ENCODE data around the gene TMEM82. TPM values are rescaled to one million over a fixed set of nuclear protein-coding genes. Genes with fewer than 3 reads are reported as not detected.

Gene TMEM82
- polyA plus RNA-seq, 1 donor from 2014 or later = not detected

DNA sequence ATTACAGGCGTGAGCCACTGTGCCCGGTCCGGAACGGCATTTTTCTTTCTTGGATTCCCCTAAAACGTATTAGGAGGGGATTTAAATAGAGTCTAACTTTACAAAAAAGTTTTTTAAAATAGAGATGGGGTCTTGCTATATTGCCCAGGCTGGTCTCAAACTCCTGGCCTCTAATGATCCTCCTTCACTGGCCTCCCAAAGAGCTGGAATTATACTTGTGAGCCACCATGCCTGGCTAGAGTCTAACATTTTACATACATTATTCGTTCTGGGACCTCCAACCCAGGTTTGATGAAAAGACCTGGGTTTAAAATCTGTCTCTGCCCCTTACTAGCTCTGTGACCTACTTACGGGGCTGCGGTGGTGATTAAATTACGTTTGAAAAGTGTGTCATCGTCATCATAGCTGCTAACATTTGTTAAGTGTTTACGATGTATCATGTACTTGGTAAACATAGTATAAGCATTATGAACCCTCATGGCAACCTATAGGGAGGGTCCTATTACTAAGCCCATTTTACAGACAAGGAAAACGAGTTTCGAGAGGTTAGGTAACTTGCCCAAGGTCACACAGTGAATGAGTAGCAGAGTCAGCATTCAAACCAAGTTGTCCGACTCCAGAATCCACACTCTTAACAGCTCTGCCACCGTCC lies 33.7 kb upstream of the TMEM82 start:
- Histone ChIP-seq H2AFZ (ENCODE audit: low read depth, low read length) (no peak overlapping the region), H3K4me2 (ENCODE audit: low read length) (no peak overlapping the region), H3K79me2 (replicated peaks; ENCODE audit: insufficient read depth, low read length) (no peaks in the 10 kb centered on the region), H3K4me3 (ENCODE audit: low read length) (no peak overlapping the region), H3K27ac (ENCODE audit: low read length) (no peak overlapping the region), H3F3A (ENCODE audit: insufficient read depth, low read length, poor library complexity, severe bottlenecking) (no peaks in the 10 kb centered on the region), H3K36me3 (ENCODE audit: insufficient read depth, low read length) (no peaks in the 10 kb centered on the region), H3K9ac (ENCODE audit: low read length) (no peak overlapping the region), H3K9me2 (ENCODE audit: insufficient read depth, low read length) (no peaks in the 10 kb centered on the region), H4K20me1 (ENCODE audit: insufficient read depth) (no peaks in the 10 kb centered on the region), H3K9me3 (ENCODE audit: low read length) (no peaks in the 10 kb centered on the region), H3K27me3 (ENCODE audit: insufficient read depth, low read depth, low read length) (no peaks in the 10 kb centered on the region)
- TF ChIP-seq RAD21 (conservative IDR thresholded peaks at IDR 0.05) (no peak), TAF1 (IDR thresholded peaks at IDR 0.05; ENCODE audit: low read depth) (no peak), EP300 (conservative IDR thresholded peaks at IDR 0.05; ENCODE audit: poor library complexity, severe bottlenecking) (no peak), POLR2AphosphoS5 (IDR thresholded peaks at IDR 0.05) (no peak), SMC3 (conservative IDR thresholded peaks at IDR 0.05; ENCODE audit: poor library complexity) (no peak), MXI1 (conservative IDR thresholded peaks at IDR 0.05; ENCODE audit: poor library complexity, severe bottlenecking) (no peak), EZH2 (IDR thresholded peaks at IDR 0.05; ENCODE audit: borderline replicate concordance, insufficient read depth, low read length, poor library complexity, severe bottlenecking) (no peak)
- TF ChIP-seq, protein P1, sequence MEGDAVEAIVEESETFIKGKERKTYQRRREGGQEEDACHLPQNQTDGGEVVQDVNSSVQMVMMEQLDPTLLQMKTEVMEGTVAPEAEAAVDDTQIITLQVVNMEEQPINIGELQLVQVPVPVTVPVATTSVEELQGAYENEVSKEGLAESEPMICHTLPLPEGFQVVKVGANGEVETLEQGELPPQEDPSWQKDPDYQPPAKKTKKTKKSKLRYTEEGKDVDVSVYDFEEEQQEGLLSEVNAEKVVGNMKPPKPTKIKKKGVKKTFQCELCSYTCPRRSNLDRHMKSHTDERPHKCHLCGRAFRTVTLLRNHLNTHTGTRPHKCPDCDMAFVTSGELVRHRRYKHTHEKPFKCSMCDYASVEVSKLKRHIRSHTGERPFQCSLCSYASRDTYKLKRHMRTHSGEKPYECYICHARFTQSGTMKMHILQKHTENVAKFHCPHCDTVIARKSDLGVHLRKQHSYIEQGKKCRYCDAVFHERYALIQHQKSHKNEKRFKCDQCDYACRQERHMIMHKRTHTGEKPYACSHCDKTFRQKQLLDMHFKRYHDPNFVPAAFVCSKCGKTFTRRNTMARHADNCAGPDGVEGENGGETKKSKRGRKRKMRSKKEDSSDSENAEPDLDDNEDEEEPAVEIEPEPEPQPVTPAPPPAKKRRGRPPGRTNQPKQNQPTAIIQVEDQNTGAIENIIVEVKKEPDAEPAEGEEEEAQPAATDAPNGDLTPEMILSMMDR (IDR thresholded peaks at IDR 0.05; ENCODE audit: poor library complexity, severe bottlenecking) = no peak
- TF ChIP-seq, protein P2, sequence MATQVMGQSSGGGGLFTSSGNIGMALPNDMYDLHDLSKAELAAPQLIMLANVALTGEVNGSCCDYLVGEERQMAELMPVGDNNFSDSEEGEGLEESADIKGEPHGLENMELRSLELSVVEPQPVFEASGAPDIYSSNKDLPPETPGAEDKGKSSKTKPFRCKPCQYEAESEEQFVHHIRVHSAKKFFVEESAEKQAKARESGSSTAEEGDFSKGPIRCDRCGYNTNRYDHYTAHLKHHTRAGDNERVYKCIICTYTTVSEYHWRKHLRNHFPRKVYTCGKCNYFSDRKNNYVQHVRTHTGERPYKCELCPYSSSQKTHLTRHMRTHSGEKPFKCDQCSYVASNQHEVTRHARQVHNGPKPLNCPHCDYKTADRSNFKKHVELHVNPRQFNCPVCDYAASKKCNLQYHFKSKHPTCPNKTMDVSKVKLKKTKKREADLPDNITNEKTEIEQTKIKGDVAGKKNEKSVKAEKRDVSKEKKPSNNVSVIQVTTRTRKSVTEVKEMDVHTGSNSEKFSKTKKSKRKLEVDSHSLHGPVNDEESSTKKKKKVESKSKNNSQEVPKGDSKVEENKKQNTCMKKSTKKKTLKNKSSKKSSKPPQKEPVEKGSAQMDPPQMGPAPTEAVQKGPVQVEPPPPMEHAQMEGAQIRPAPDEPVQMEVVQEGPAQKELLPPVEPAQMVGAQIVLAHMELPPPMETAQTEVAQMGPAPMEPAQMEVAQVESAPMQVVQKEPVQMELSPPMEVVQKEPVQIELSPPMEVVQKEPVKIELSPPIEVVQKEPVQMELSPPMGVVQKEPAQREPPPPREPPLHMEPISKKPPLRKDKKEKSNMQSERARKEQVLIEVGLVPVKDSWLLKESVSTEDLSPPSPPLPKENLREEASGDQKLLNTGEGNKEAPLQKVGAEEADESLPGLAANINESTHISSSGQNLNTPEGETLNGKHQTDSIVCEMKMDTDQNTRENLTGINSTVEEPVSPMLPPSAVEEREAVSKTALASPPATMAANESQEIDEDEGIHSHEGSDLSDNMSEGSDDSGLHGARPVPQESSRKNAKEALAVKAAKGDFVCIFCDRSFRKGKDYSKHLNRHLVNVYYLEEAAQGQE (IDR thresholded peaks at IDR 0.05; ENCODE audit: borderline replicate concordance) = no peak

DNA sequence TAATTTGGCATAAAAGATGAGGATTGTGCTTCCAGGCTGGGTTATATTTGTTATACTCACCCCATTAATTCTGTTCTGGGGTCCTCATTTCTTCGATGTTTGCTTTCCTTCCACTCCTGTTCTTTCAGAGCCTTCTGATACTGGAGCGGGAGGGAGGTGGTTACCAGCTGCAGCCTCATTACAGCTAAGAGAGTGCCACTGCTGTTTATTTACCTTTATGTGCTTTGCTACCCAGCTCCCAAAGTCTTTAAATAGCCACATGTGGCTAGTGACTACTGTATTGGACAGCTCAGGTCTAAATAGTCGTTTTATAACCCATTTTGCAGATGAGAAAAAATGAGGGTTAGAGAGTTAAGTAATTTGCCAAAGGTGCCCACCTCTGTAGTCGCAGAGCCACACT lies 33.1 kb upstream of the TMEM82 start:
- Histone ChIP-seq H2AFZ (ENCODE audit: low read depth, low read length) (no peak overlapping the region), H3F3A (ENCODE audit: insufficient read depth, low read length, poor library complexity, severe bottlenecking) (no peaks in the 10 kb centered on the region), H3K79me2 (replicated peaks; ENCODE audit: insufficient read depth, low read length) (no peaks in the 10 kb centered on the region), H3K4me2 (ENCODE audit: low read length) (no peak overlapping the region), H3K9me3 (ENCODE audit: low read length) (no peaks in the 10 kb centered on the region), H3K4me3 (ENCODE audit: low read length) (no peak overlapping the region), H4K20me1 (ENCODE audit: insufficient read depth) (no peaks in the 10 kb centered on the region), H3K9ac (ENCODE audit: low read length) (no peak overlapping the region), H3K36me3 (ENCODE audit: insufficient read depth, low read length) (no peaks in the 10 kb centered on the region), H3K27ac (ENCODE audit: low read length) (no peak overlapping the region), H3K27me3 (ENCODE audit: insufficient read depth, low read depth, low read length) (no peaks in the 10 kb centered on the region), H3K9me2 (ENCODE audit: insufficient read depth, low read length) (no peaks in the 10 kb centered on the region)
- no peak for TF ChIP-seq MXI1 (conservative IDR thresholded peaks at IDR 0.05; ENCODE audit: poor library complexity, severe bottlenecking)
- no peak for TF ChIP-seq RAD21 (conservative IDR thresholded peaks at IDR 0.05)
- TF ChIP-seq EZH2 (IDR thresholded peaks at IDR 0.05; ENCODE audit: borderline replicate concordance, insufficient read depth, low read length, poor library complexity, severe bottlenecking) = no peak
- TF ChIP-seq, protein P2 (IDR thresholded peaks at IDR 0.05; ENCODE audit: borderline replicate concordance) = no peak
- TF ChIP-seq, protein P1 (IDR thresholded peaks at IDR 0.05; ENCODE audit: poor library complexity, severe bottlenecking) = no peak
- no peak for TF ChIP-seq TAF1 (IDR thresholded peaks at IDR 0.05; ENCODE audit: low read depth)
- no peak for TF ChIP-seq POLR2AphosphoS5 (IDR thresholded peaks at IDR 0.05)
- TF ChIP-seq SMC3 (conservative IDR thresholded peaks at IDR 0.05; ENCODE audit: poor library complexity) = no peak
- no peak for TF ChIP-seq EP300 (conservative IDR thresholded peaks at IDR 0.05; ENCODE audit: poor library complexity, severe bottlenecking)
